HG03280 (cell line): ENCODE measurements around the gene RPAP3.
A peak's percentile ranks its signal among the peaks of the same experiment; 100 is the strongest.

Experiments
- ATAC-seq: cut with Tn5 transposase; IDR thresholded peaks from one replicate; pipeline ENCODE4 v1.9.1; 2021; ENCODE audit warnings: mild to moderate bottlenecking, moderate library complexity; ENCODE audit not compliant: unreplicated experiment

RPAP3 gene, protein sequence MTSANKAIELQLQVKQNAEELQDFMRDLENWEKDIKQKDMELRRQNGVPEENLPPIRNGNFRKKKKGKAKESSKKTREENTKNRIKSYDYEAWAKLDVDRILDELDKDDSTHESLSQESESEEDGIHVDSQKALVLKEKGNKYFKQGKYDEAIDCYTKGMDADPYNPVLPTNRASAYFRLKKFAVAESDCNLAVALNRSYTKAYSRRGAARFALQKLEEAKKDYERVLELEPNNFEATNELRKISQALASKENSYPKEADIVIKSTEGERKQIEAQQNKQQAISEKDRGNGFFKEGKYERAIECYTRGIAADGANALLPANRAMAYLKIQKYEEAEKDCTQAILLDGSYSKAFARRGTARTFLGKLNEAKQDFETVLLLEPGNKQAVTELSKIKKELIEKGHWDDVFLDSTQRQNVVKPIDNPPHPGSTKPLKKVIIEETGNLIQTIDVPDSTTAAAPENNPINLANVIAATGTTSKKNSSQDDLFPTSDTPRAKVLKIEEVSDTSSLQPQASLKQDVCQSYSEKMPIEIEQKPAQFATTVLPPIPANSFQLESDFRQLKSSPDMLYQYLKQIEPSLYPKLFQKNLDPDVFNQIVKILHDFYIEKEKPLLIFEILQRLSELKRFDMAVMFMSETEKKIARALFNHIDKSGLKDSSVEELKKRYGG

DNA sequence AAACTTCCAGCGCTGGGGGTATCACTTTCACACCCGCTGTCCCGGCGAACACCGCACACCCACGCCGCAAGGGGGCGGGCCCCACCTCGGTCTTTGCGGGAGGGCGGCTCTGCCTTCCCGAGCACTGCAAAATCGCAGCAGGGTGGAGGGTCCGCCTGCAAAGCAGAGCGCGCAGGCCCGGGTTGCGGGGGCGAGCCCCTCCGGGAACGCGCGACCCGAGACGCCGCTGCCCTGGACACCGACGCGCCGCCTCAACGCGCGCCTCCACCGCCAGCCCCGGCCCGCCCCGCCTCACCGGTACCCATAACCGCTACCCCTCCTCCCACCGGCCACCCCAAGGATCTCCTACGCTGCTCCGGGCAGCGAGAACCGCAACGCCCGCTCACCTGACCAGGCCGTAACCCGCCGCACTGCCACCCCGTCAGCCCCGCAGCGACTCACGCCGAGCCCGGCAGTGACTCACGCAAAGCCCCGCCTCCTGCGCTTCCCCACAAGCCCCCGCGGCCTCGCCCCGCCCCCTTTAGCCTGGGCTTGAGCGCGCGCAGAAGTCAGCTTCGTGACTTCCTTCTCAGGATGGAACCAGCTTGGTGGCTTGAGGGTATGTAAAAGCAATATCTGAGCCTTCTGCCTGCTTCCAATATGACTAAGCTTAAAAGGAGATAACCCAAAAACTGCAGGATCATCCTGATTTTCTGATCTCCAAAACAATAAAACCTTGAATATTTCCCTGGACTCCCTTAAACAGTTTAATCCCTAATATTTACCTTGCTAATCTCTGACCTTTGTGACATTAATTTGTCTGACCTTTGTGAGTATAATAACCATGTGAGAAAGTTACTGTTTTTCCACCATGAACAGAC, at the start of gene RPAP3:
RPAP3 (minus strand) TSS at position 465 of the 860 bp plus-strand sequence. CDS start 3,190 bp downstream, outside the sequence.
- peak; percentile 83 for ATAC-seq

DNA sequence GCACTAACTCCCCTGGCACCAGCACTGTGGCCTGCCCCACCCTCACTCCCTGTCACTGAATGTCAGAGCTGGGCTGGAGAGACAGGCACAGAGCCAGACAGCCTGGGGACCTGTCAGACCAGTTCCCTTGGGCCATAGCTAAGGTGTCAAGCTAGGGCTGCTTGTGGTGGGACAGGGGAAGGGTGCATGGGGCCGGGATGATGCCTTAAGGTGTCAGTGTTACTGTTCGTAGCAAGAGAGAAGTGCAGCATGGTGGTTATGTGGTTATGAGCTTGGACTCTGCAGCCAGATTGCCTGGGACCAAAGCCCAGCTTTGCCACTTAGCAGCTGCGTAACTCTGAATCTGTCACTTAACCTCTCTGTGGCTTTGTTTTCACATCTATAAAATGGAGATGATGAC, 49.1 kb upstream of the RPAP3 start:
- no peak for ATAC-seq

DNA sequence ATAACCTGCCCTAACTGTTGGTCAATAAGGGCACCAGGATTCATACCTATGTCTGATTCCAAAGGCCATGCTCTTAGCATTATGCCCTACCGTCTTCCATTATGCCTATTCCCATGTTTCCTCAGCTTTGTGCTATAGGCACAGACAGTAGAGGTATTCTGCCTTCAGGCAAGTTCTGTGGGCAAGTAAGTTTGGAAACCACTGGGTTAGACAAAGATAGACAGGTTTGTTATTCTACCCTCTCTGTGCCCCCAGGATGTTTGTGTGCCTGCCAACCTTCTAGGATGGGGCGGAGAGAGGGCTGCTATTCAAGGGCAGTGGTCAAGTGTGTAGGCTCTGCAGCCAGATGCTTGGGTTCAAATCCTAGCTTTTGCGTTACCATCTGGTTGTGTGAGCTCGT, 48.3 kb upstream of the RPAP3 start:
- no peak for ATAC-seq

DNA sequence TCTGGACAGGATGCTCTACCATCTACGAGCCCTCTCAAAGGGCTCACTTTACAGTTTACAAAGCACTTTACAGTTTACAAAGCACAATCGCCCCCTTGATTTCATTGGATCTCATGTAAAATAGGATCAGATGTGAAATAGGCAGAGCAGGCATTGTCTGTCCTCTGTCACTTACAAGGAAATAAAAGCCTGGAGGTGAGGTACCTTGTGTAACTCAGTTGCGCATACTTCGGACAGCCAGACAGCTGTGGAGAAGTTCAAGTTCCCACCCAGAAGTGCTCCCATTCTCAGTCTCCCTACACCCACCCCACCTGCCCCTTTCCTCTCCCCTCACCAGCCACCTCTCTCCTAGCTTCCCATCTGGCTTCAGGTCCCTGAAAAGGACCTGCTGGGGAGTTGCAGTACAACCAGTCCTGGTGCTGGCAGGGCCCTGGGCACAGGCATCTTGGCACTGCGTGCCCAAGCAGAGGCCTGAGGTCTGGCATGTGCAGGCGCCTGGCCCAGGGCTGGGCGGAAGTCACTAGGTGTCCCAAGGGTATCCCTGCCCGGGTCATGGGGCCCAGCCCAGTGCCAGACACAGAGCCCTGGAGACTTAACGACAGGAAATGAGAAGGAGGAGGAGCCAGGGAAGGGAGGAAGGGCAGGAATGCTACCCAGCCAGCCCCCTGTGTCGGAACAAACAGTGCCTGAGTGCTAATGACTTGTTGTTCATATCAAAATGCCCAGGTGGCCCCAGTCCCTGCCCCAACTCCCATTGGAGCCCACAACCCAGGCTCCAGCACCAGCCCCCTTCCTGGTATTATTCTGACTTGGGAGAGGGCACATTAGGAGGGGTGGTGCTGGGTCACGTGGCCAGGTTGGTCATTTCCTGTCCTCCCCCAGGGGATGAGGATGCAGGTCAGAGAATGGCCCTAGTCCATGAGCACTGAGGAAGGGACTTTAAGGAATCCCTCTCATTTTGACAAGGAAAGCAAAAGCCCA, 47.5 kb upstream of the RPAP3 start:
- ATAC-seq = no peak

DNA sequence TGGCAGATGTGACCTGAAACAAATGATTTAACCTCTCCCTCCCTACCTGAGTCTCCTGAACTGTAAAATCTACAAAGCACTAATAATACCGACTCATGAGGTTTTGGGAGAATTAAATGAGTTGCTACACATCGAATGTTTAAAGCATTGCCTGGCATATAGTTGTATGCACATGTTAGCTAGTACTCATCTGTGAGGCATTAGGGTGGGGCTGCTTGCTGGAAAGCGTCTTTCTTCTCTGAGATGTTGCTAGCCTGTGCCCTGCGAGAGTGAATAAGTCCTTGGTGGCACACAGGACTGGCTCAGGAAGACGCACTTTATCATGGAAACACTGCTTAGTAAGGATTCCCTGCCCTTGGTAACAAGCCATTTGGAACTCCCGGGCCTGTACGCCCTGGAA, 46.7 kb upstream of the RPAP3 start:
- ATAC-seq = no peak

DNA sequence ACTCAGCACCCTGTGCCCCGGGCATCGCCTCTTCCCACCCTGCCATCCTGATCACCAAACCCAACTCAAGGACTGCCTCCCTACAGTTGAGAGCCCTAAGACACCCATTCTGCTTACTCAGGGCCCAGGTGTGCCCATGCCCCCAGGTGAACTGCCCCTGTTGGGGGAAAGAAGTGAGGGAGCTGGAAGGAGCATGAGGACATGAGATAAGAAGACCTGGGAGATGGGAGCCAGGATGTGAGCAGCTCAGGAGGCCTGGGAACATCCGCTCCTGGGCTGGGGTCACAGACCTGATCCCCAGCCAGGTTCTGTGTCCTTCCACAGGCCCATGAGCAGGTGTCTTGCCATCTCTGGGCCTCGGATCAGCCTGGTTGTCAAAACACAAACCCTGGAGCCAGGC, 46.3 kb upstream of the RPAP3 start:
- ATAC-seq = no peak

DNA sequence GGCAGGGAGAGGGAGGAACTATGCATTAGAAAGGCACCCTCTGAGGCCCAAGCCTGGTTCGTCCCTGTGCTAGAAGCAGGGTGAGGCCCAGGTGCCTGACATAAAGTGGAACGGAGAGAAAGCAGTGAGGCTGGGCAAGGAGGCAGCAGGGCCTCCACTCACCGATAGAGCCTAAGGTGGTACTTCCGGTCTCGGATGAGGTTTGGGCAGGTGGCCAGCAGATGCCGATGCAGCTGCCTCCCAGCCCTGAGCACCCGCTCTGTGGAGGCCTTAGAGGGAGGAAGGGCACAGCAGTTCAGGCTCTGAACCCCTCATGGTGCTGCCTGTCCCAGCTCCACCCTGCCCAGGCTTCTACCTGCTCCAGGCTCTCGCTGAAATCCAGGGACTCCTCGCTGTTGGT, 45.7 kb upstream of the RPAP3 start:
- ATAC-seq = no peak

DNA sequence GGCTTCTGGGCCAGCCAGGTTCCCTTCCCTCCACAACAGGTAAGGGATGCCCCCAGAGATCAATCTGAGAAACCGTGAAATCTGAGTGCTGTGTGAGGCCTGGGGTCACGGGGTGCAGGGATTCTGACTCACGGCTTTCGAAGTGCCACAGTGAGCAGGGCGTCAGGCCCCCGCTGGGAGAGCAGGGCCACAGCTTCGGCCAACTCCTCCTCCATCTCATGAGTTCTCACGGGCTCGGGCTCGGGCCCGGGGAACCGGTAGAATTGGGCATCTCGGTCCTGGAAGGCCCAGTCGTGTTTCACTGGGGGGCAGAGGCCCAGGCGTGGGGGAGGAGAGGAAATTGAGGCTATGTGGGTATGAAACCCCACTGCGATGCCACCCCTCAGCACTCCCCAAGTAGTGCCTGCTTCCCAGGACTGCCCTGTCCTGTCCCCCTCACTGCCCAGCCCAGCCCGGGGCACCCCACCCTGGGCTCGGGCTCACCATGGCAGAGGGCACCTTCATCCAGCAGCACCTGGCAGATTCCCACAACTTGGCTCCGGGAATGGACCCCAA, 45.2 kb upstream of the RPAP3 start:
- no peak for ATAC-seq

DNA sequence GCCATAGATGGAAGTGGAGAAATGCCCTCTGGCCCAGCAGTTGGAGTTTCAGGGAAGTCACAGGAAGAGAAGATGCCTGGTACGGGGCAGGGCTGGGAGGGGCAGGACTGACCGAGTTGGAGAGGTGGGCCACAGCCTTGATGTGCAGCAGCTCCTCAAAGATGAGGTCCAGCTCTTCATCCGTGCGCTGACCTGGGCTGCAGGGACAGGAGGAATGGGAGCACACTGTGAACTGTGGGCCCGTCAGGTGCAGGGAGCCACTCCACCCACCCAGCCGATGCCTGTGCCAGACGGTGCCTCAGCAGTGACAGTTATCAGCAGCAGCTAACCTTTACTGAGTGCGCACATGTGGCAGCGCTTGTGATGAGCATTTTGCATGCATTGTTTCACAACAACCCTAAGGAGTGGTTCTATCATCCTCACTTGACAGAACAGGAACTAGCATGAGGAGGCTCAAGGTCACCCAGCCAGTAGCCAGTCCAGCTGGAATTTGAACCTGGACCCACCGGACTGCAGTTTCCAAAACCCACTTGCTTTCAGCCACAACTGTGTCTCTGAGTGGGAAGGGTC, 44.5 kb upstream of the RPAP3 start:
- no peak for ATAC-seq

DNA sequence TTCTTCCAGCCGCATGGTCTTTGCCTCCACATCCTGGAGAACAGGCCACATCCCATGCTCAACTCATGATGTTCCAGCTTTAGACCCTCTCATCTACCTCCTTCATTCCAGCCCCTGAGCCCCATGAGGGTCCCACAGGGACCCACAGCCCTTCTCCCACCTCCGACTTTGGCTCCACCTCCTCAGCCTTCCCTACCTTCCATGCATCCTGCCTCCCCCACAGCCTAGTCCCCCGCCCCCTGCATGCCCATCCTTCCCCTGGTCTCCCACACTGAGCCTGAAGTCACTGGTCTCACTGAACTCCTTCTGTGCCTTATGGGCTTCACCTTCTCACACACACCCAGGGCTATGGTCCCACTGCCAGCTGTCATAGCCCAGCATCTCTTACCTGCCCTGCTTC, 43.1 kb upstream of the RPAP3 start:
- no peak for ATAC-seq

DNA sequence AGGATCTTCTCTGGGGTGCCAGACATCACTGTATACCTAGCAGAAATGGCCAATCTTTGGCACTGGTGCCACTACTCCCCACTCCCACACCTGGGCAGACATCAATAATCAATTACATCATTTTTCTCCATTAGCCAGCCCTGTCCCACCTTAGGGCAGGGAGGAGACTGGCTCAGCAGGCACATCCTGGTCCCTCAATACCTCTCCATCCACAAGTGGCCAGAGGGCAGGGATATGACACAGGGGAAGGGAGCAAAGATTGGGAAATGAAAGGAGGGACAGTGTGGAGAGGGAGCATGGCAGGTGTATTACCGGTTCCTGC, 42.6 kb upstream of the RPAP3 start:
- ATAC-seq = no peak

DNA sequence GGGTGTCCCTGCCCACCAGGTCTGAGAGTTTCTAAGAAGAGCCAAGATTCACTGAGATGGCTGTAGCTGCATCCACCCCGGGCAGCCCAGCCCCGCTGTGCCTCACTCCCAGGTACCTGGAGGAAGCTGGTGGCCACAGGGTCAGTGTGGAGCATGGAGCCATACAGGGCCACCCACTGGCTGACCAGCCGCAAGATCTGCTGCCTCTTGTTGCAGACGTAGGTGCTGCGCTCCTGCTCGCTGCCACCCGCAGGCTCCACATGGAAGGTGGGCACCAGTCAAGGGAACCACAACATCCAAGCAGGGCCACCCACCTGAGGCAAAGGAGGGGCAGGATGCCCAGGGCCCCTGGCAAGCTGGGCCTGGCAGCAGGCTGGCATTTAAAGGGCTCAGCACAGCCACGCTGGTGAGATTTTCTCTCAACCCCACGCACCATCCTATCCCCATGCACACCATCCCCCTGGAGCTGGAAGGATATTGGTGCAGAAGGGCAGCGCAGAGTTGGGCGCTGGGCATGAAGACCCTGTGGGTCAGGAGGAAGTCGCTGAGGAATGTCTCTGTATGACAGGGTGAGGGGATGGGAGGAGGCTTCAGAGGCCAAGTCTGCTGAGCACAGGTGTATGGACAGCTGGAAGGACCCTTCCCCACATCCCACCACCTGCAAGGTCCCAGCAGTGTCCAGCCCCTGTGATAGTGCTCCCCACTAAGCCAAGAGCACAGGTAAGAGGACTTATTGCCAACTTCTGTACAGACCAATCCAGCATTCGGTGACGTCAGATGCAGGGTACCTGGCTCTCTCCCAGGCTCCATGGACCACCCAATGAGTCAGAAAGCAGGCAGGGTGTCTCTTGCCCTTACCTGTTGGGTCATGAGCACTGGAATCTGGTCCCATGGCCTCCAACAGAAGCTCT, 42.0 kb upstream of the RPAP3 start:
- no peak for ATAC-seq

DNA sequence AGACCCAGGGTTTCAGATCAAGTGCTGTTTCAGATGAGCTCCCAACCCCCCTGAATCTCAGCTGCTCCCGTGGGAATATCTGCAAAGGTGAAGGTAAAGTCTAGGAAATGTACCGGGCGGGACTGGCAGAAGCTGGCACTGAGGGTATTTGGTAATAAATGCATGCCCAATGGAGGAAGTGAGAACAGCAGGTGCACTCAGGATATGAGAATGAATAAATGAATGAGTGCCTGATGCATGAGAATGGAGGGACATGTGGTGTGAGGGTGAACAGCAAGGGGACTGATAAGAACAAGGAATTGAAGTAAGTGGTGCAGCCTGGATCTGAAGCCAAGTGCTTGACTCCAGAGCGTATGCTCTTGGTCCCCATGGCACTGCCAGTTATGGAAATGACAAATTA, 41.3 kb upstream of the RPAP3 start:
- ATAC-seq = no peak

DNA sequence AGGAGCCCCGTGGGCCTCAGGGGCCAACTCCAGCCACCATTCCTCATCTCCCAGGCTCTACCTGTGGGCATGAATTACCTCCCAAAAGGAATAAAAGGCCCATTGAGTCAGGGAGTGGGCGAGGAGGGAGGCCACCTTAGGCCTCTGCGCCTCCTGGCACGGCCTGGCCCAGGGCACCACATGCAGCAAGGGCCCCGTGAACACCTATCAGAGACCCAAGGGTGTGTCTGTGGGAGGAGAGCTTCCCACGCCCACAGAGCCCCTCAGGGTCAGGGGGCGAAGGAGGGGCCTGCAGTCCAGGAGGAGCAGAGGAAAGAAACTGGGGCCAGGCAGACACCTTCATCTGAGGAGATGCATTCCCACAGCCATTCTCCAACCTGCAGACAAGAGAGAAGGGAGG, 40.7 kb upstream of the RPAP3 start:
- no peak for ATAC-seq

DNA sequence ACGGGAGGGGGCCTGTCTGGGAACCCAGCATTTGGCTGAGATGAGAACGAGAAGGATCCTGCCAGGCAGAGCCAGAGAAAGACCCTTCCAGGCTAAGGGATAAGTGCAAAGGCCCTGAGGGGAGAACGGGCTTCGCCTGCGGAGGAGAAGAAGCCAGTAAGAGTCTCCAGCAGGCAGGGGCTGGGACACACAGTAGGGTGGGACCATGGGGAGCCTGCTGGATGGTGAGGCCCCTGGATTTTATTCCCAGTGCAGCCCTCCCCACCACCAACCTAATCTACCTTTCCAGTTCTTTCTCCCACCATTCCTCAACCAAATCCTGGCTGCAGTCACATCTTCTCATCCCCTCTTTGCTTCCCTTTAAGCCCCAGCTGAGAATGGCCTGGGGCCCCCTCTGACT, 40.2 kb upstream of the RPAP3 start:
- ATAC-seq = no peak

DNA sequence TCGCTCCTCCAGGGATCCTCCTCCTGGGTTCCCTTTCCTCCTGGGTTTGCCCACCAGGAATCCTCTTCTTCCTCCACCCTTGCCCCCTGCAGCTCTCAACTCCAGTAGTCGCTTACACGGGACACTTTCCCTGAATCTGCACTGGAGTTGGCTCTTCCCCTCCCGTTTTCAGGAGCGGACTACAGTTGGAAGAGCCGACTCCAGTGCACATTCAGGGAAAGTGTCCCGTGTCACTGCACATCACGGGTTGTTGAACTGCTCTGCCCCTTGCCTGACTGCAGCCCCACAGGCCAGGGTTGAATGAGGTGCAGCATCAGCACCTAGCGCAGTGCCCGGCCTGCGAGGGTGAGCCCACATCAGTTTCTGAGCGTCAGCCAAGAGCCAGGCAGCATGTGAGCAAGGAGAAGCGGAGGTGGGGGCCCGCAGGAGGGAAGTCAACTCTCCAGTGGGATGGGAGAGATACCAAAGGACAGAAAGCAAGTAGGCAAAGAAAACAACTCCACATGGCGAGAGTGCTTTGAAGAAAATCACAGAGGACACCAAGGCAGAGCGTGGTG, 39.7 kb upstream of the RPAP3 start:
- ATAC-seq = no peak

DNA sequence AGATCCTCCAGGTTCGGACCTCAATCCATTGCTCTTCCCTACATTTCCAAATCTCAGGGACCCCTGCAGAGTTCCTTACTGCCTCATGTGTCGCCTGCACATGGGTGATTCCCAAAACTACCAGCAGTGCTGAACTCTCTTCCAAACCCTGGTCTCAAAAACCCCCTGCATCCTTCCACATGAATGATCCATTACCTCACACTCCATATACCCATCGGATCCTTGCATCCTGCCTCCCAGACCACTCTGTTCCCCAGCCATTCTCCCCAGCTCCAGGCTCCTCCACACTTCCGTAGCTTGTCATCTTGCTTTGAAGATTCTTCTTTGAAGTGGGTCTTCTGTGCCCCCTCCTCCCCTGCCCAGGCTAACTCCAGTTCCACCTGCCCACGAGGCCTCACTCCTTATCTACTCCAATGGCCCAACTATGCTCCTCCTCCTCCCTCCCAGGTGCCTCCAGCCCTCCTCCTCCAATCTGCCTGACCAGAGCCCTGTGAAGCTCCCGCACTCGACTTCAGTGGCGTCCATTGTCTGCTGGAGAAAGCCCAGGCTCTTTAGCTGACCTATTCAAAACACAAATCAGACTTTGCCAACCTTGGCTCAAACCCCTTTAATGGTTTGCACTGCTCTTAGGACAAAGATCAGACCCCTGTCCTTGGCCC, 39.1 kb upstream of the RPAP3 start:
- no peak for ATAC-seq

DNA sequence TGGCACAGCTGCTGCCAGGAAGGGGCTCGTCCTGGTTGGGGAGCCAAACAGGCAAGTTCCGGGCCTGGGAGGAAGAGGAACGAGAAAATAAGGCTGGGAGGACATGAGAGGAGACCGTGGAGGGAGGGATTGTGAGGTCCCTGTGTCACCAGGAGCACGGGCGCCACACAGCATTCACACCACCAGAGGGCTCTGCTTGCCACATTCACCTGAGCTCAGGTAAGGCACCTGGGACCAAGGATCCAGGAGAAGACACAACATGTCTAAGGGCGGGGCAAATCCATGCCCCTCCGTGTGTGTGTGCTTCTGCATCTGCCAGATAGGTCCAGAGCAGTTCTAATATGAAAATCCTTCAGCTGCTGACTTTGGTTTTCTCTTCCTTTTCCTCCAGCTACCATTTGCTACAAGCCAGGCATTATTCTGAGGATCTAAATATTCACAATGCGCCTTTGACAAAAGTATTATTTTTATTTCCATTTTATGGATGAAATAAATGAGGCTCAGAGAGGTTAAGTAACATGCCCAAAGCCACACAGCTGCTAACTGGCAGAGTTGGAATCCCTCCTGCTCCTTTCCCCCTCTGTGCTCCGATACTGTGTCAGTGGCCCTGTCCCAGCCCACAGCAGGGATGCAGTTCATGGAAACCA, 38.3 kb upstream of the RPAP3 start:
- no peak for ATAC-seq
